CD4-positive, alpha-beta T cell treated with Interleukin-10 for 1 hour (primary cell): ENCODE measurements around the gene PHLPP2.

ENCODE experiments used
- DNase-seq: peaks from one replicate; pipeline ENCODE4 v3.0.0-alpha.2; 2020

Gene PHLPP2, protein sequence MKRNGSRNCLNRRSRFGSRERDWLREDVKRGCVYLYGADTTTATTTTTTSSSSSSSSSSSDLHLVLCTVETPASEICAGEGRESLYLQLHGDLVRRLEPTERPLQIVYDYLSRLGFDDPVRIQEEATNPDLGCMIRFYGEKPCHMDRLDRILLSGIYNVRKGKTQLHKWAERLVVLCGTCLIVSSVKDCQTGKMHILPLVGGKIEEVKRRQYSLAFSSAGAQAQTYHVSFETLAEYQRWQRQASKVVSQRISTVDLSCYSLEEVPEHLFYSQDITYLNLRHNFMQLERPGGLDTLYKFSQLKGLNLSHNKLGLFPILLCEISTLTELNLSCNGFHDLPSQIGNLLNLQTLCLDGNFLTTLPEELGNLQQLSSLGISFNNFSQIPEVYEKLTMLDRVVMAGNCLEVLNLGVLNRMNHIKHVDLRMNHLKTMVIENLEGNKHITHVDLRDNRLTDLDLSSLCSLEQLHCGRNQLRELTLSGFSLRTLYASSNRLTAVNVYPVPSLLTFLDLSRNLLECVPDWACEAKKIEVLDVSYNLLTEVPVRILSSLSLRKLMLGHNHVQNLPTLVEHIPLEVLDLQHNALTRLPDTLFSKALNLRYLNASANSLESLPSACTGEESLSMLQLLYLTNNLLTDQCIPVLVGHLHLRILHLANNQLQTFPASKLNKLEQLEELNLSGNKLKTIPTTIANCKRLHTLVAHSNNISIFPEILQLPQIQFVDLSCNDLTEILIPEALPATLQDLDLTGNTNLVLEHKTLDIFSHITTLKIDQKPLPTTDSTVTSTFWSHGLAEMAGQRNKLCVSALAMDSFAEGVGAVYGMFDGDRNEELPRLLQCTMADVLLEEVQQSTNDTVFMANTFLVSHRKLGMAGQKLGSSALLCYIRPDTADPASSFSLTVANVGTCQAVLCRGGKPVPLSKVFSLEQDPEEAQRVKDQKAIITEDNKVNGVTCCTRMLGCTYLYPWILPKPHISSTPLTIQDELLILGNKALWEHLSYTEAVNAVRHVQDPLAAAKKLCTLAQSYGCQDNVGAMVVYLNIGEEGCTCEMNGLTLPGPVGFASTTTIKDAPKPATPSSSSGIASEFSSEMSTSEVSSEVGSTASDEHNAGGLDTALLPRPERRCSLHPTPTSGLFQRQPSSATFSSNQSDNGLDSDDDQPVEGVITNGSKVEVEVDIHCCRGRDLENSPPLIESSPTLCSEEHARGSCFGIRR (N-terminal part only)

DNA sequence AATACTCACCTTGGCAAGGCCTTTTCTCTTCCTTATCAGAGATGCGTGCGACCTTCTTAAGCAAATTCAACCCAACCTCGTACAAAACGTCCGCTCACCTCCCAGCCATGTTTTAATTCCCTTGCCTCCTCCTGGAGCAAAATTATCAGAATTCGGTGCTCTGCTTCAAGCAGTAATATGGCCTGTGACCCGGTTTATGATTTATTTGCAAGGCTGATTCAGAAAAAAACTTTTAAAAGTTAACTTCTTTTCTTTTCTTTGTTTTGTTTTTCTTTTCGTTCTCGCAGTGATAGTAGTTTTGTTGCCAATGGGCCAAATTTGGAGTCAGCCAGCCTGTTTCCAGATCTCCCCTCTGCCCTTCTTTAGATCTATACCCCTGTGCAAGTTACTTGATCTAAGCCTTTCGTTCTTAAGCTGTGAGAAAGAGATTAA lies at the start of gene PHLPP2:
PHLPP2 (minus strand) TSS at position 382 of the 432 bp plus-strand sequence. CDS start 9,906 bp downstream, outside the sequence.
- DNase-seq, result no peak

DNA sequence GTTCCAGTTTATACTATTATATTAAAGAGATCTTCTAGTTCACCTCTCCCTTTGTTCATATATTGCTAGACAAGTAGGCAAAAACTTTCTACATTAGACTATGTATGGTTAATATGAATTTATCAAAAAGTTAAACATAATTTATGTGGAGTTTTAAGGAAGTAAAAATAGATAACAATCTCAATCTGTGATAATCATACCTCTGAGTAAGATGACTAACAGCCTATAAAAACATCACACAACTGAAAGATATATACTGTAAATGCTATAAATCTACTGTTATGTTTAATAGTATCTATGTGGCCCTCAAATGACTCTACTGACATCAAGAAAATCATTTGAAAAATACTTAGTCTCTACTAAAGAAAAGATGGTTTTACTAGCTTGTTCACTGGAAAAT lies 47.1 kb upstream of the PHLPP2 start:
- DNase-seq, result no peak

DNA sequence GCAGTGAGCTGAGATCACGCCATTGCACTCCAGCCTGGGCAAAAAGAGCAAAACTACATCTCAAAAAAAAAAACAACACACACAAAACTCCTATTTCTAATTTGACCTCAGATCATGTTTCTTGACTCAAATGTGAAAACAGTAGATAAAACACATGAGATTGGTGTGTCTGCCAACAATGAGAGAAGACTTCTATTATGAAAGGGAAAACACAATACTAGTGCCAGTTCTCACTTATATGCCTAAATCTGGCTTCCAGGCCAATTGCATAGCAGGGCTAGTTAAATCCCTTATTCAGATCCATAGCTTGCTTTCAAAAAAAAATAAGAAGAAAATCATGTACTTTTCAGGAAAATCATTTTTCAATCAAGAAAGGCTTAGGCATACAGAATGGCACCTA lies 44.7 kb upstream of the PHLPP2 start:
- no peak for DNase-seq

DNA sequence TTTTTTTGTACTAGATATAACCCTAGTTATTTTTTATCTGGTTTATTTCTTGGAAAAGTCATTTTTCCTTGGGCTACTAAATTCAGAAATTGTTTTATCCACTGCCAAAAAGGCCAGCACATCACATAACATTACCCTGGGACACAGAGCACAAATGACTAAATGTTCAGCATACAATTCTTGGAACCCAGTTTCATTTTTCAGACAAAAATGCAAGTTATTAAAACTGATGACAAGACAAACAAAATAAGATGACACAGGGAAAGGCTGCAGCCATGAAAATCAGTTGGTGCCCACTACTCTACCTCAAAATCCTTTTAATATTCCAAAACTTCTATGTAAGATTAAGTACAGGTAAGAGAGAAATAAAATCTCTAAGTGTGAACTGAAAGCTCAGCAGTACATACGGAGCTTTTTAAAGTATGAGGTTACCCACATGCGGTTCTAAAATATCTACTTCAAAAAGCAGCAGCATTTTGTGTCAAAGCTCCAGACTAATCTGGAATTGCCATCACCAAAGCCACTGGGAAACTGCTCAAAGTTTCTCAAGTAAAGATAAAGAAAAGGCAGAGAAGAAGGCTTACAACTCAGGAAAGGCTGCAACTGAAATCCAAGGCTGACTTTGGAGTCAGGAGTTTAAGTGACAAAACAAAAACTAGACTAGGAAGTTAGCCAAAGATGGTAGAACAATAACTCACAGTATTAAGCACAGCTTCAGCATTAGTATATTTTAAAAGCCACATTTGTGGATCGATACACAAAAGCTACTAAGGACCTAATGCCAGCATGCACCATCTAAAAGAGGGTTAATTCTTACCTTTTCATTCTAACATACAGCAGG lies 42.8 kb upstream of the PHLPP2 start:
- DNase-seq, result no peak

DNA sequence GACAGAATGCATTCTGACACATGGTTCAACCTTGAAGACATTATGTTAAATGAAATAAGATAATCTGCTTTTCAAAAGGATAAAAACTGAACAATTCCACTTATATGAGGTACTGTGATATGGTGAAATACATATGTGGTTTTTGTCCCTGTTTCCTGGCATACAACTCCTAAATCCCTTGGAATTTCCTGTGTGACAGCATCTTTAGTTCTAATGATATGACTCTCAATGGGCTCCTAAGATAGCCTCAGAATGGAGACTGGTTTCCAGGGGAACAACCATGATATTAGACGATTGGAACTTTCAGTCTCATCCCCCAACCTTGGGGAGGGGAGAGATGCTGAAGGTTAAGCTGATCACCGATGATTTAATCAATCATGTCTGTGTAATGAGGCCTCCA lies 37.7 kb upstream of the PHLPP2 start:
- DNase-seq, result no peak

DNA sequence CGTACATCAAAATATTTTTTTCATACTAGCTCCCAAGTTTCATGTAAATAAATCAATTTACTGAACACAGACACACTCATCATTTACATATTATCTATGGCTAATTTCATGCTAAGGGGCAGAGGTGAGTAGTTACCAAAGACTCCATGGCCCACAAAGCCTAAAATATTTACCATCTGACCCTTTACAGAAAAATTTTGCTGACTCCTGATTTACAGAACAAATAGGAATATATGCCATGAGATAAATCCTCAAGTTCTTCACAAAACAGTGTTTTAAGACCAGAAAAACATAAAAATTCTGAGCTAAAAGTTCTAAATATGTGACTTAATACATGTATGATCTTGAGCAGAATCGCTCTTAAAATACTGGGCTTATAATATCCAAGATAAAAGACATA lies 36.6 kb upstream of the PHLPP2 start:
- DNase-seq, result no peak

DNA sequence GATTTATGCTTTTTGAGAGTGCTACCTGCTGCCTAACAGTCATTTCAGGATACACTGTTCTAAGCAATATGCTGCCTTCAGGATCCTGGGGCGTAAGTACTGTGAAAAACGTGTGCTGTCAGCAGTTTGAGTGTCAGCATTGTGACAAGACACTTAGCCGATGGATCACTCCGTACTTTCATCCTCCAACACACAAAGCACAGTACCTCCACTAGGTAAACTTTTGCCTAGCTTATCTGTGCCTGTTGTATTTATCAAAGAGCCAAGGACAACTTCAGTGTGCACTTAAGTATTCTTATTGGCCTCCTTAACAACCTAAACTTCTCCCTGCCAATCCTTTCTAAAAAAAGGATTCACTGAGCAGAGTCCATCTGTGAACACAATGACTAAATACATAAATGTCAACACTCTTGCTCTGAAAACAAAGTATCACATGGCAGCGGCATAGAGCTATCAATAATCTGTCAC lies 33.8 kb upstream of the PHLPP2 start:
- no peak for DNase-seq

DNA sequence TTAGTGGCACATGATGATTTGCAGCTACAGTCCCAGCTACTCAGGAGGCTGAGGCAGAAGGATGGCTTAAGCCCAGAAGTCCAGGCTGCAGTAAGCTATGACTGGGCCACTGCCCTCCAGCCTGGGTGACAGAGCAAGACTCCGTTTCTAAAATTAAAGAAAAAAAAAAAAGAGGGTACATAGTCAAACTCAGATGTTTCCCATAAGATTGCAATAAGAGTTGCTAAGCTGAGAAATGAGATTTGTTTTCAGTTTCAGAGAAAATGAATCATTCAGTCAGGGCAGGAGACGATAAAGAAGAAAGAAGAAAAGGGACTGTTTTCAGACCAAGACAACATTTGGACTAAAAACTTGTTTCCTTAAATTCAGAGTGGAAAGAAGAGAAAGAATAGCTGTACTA lies 30.2 kb upstream of the PHLPP2 start:
- DNase-seq, result no peak

DNA sequence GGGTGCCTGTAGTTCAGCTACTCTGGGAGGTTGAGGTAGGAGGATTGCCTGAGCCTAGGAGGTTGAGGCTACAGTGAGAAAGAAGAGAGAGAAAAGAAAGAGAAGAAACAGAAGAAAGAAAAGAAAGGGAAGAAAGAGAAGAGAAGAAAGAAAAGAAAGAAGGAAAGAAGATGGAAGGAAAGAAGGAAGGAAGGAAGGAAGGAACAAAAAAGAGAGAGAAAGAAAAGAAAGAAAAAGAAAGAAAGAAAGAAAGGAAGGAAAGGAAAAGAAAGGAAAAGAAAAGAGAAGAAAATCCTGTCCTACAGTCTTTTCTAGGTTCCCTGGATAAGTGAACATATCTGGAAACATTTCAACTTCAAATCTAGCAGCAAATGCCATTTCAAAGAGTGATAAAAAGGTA lies 29.6 kb upstream of the PHLPP2 start:
- DNase-seq, result no peak

DNA sequence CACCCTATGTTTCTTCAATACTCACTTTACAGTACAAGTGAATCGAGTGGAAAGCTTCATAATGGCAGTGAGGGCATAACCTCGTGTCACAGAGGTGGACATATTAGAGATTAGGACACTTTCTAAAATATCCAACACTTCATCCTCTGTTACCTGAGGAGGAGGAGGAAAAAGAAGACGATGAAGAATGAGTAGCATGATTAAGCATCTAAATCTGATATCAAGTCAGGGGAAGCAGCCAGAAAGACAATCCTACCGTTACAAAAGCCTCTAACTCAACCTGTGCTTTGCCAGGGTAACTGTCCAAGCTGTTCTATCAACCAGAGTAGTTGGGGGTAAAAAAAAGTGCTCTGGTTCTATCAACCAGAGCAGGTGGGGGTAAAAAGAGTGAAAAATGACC lies 23.7 kb upstream of the PHLPP2 start:
- DNase-seq, result no peak

DNA sequence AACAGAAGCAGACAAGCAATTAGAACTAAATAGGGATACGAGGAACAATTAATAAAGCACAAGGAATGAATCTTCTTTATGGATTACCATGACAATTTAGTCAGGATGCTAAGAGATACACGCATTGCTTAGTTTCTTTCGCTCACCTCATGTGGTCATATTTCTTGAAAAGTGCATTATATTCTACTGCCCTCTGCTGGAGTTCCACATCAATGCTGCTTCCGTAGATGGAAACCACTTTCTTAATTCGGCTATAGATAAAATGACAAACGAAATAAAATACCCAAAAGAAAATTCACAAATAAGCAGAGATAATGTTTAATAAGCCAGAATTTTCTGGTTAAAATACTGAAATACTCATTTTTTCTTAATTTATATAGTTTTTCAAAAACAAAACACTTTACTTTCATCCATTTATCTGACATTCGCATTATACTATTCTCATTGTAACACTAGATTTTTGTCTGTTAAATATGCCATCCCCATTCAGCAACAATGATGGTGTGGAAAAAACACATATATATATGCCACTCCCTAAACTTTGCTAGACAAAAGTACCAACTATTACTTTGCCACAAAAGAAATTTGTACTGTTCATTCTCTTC lies 22.0 kb upstream of the PHLPP2 start:
- peak; percentile 62 for DNase-seq

DNA sequence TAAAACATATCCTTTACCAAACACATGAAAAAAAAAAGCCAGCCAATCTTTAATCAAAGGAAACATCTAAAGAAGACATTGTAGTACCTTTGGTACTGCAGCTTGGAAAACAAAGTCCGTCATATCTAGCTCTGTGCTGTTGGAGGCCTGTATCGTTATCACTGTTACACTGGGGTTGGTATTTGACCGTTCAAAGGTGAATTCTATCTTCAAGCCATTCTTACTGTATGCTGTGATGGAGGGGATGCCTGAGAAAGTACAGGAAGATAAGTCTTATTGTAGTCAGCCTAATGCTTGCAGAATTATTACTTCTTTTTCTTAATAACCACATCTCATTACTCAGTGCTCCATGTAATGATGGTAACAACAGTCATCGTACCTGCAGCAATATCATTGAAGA lies 14.4 kb upstream of the PHLPP2 start:
- DNase-seq, result no peak

DNA sequence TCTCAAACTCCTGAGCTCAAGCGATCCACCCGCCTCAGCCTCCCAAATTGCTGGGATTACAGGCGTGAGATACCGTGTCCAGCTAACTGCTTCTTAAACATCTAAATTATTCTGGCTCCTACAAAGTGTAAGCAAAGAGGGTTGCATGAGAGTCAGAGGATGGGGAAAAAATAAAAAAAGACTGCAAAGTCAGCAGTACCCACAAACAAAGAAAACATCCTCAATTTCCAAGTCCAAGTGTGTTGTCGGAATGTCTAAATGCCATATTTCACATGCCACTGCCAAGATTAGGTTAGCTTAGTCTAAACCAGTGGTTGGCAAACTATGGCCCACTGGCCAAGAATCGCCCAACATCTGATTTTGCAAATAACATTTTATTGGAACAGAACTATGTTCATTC lies 13.0 kb upstream of the PHLPP2 start:
- DNase-seq, result no peak

DNA sequence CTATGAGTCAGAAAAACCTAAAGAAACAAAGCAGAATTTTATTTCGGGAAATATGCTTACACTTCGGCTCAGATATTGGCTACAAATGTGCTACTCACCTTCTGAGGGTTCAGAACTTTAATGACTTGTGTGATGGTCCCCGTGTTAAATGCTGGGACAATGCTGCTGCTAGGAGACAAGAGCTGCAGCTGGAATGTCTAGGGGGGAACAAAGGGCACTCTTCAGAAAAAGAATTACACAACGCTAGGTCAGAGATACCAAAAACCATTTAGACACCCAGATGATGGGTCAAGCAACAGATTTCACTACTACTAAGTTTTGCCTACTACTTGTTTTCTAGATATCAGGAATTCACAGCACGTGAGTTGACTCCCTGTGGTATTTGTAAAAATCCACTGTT lies 10.0 kb upstream of the PHLPP2 start:
- no peak for DNase-seq

DNA sequence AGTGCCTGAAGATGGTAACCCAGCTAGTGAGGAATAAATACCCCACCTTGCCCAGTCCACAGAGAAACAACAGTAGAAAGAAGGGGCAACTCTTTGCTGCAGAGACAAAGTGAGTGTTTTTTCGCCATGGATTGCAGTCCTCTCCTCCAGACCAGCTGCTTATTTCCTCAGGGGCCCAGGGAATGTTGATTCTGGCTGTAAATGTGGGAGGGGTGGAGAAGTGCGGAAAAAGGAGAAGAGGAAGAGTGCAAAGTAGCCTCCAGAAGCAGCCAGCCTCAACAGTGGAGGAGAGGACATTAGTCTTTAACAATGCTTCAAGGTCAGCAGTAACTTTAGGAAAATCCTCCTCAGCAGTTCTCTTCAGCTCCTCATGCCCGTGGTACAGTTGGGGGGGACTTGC lies 8.1 kb upstream of the PHLPP2 start:
- DNase-seq, result no peak

DNA sequence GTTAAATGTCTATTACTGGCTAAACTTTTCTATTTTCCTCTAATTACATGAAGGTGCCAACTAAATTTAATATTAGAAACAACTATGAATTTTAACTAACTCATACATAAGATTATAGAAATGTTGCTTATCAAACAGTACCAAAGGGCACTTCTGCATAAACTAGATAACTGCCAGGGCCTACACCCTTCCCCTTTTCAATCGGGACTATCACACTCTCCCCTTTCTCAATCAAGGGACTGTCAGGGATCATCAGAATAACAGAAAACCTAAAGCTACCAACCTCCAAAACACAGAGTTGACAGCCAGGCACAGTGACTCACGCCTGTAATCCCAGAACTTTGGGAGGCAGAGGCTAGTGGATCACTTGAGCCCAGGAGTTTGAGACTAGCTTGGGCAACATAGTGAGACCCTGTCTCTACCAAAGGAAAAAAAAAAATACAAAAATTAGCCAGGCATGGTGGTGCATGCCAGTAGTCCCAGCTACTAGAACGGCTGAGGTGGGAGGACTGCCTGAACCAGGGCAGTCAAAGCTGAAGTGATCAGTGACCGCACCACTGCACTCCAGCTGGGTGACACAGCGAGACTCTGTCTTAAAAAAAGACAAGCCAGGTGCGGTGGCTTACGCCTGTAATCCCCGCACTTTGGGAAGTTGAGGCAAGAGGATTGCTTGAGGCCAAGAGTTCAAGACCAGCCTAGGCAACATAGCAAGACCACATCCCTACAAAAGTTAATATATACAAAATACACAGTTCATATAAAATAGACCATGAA lies 3.2 kb upstream of the PHLPP2 start:
- DNase-seq, result no peak

DNA sequence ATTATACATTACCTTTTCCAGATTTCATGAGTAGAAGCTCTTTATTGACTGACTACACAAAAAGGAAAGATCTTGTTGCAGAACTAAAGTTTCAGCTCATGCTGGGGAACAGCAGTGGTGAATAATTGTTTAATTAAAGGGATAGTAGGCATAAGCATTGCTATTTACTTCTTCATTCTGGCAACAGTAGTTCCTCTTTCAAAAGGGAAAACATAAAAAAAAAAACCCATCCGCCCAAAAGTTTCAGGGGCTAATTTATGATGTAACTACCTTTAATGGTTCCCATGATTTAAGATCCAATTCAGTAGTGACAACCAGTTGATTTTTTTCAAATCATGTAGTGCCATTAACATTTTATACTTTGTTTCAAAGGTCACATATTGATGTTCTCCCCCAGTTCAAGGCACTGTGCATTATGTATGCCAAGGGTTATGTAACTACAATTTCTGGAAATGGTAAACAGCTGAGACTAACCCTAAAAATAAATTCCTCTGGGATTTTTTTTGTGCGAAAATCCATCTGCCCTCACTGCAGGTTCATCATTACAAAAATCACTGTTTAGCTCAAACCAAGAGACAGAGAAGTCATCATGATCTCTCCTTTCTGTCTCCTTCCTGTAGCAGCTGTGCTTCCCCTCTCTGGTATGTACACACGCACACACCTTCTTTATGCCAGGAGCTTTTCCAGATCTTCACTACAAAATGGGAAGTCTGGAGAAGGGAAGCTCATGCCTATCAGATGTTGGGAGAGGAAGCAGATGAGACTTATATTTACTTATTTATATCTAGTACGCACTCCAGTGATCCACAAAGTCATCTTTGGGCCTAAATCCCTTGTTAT lies 2.2 kb upstream of the PHLPP2 start:
- DNase-seq, result no peak

DNA sequence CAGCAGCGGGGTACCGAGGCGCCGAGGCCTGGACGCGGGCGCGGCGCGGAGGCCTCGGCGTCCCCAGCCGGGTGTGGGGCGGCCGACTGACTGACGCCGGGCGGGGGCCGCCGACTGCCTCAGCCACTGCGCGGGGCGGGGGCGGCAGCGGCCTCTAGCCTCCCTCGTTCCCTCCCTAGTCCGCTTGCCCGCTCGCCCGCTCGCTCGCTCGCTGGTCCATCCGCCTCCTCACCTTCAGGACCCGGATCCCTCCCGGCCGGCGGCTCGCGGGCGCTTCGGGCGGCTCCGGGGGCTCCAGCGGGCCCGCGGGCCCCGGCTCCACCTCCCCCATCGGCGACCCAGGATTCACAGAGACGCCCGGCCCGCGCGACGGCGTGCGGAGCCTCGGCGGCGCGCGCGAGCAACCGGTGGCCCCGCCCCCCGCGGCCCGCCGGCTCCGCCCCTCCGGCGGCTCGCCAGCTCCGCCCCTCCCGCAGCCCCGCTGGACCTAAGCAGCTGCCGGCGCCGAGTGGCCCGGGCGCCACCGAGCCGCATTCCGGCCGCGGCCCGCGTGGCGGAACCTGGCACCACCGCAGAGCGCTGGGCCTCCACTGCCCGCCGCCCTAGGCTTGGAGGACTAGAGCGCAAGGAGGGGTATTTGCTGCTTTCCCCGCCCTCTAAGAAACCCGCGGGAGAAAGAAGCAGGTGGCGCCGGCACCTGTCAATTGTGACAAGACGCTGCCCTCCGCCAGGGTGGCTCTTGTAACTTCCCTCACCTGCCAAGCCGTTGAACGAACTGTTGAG lies 773 bp downstream of the PHLPP2 start:
- peak; percentile 82 for DNase-seq
